OCI-LY1 (cell line): Measurements from ENCODE around the gene F10.

Experiments used
- CTCF ChIP-seq: fragments of 200-600 bp; sonication (generic), shearing (Covaris generic); IDR thresholded peaks from 2 replicates; pipeline ENCODE4 v1.5.1; 2017; ENCODE audit warnings: mild to moderate bottlenecking, antibody characterized with exemption, low read length, moderate library complexity, mixed read lengths
- EZH2 ChIP-seq: fragments of 200-600 bp; sonication (generic), shearing (Covaris generic); IDR thresholded peaks from 2 replicates; pipeline ENCODE4 v1.8.0; 2017; ENCODE audit warnings: borderline replicate concordance, mixed run types, mild to moderate bottlenecking, antibody characterized with exemption, low read length, moderate library complexity, mixed read lengths

GRCh38 chr13:113176822-113177221 is 54.2 kb downstream of the F10 start:
- no peak for TF ChIP-seq CTCF
- TF ChIP-seq EZH2, result no peak
